K562 (cell line): ENCODE measurements around the gene LRRC74B. TPM values are rescaled to one million over a fixed set of nuclear protein-coding genes. Genes with fewer than 3 reads are reported as not detected.

ENCODE experiments used
- CEBPG ChIP-seq, 3 experiments: fragments of 200-800 bp in 1 of 3; sonication (Bioruptor generic) in 1 of 3; sonication (generic) in 1 of 3; formaldehyde crosslinking in 1 of 3; IDR thresholded peaks in 2 of 3; conservative IDR thresholded peaks in 1 of 3; 2 replicates each; pipeline versions ENCODE4 v1.6.1 to v1.8.0; 2016 to 2022; ENCODE audit warnings: missing compliant biosample characterization in 2 of 3, missing genetic modification characterization in 2 of 3, mild to moderate bottlenecking in 1 of 3, missing genetic modification reagents in 1 of 3
- CREB1 ChIP-seq, 2 experiments: sonication (generic) in 1 of 2; formaldehyde crosslinking in 1 of 2; IDR thresholded peaks; 2 replicates each; pipeline versions ENCODE4 v1.6.1 to v1.8.0; 2012 to 2022; ENCODE audit warnings: inconsistent platforms in 1 of 2, mild to moderate bottlenecking in 1 of 2, missing genetic modification reagents in 1 of 2, moderate library complexity in 1 of 2
- PHB2 ChIP-seq: fragments of 450-650 bp; IDR thresholded peaks from 2 replicates; pipeline ENCODE4 v1.6.1; 2017; ENCODE audit warnings: low read depth
- SFPQ ChIP-seq: fragments of 200-400 bp; formaldehyde crosslinking; IDR thresholded peaks from 2 replicates; pipeline ENCODE4 v1.6.1; 2017; ENCODE audit warnings: mild to moderate bottlenecking, low read depth, low read length, moderate library complexity
- SP1 ChIP-seq: sonication (generic); formaldehyde crosslinking; IDR thresholded peaks from 2 replicates; pipeline ENCODE4 v1.8.1; 2022; ENCODE audit warnings: mild to moderate bottlenecking, missing genetic modification reagents
- TEAD2 ChIP-seq: fragments of 450-650 bp; IDR thresholded peaks from 2 replicates; pipeline ENCODE4 v1.6.1; 2016; ENCODE audit warnings: missing genetic modification characterization, control low read depth, missing compliant biosample characterization
- ZBTB26 ChIP-seq: fragments of 450-650 bp; formaldehyde crosslinking; IDR thresholded peaks from 2 replicates; pipeline ENCODE4 v1.4.0; 2022; ENCODE audit warnings: missing genetic modification characterization
- ZKSCAN1 ChIP-seq: fragments of 150-350 bp; IDR thresholded peaks from 2 replicates; pipeline ENCODE4 v1.6.1; 2016; ENCODE audit warnings: low read depth, low read length
- ZNF23 ChIP-seq: fragments of 250-450 bp; sonication (Bioruptor Pico); IDR thresholded peaks from 2 replicates; pipeline ENCODE4 v1.4.0; 2020; ENCODE audit warnings: mild to moderate bottlenecking
- ZNF263 ChIP-seq: sonication (generic); formaldehyde crosslinking; IDR thresholded peaks from 2 replicates; pipeline ENCODE4 v1.8.0; 2022; ENCODE audit warnings: mild to moderate bottlenecking, missing genetic modification reagents, borderline replicate concordance
- ZNF407 ChIP-seq: fragments of 450-650 bp; IDR thresholded peaks from 2 replicates; pipeline ENCODE4 v1.6.1; 2016; ENCODE audit warnings: low read depth
- ZNF586 ChIP-seq: fragments of 450-650 bp; formaldehyde crosslinking; conservative IDR thresholded peaks from 2 replicates; pipeline ENCODE4 v1.4.0; 2020; ENCODE audit warnings: mild to moderate bottlenecking, moderate library complexity
- polyA plus RNA-seq, 8 experiments: library from polyadenylated mRNA; depleted of rRNA in 4 of 8; stranded (reverse) in 5 of 8; unstranded in 3 of 8; fragments of >200 nt; fragmentation: Nextera tagmentation in 2 of 8; fragmentation: Illumina TruSeq in 1 of 8; extraction: Ambion mirVana in 2 of 8; extraction: Trizol in 1 of 8; gene quantifications; 2 replicates each; pipeline versions ENCODE4 v1.2.1 to v1.2.3, GENCODE V29; 2011 to 2014; ENCODE audit warnings: inconsistent platforms in 1 of 8, missing spikeins in 1 of 8
- total RNA-seq, 7 experiments: library from RNA; depleted of rRNA in 6 of 7; stranded (reverse); fragments of >200 nt in 6 of 7; fragmentation: Illumina TruSeq in 2 of 7; extraction: Trizol in 2 of 7; gene quantifications; 2 replicates each; pipeline versions ENCODE4 v1.2.1 to v1.2.3, GENCODE V29; 2011 to 2021; ENCODE audit warnings: low replicate concordance in 1 of 7

Gene LRRC74B
- total and polyA plus RNA-seq, 9 of the 15 experiments (the other 6 are each of a cell fraction or from before 2014, with no cell fraction given) = not detected

DNA sequence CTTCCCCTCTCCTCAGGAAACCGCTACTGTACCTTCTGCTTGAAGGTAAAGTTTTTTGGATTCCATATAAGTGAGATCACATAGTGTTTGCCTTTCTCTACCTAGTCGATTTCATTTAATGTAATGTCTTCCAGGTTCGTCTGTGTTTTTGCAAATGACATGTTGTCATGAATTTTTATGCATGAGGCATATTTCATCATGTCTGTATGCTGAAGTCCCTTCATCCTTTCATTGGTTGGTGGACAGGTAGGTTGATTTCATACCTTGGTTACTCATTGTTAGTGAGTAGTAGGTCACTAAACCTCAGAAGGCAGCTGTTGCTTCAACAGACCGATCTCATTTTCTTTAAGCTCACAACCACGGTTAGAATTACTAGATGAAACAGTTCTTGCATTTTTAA lies 60.3 kb downstream of the LRRC74B start (continued):
- no peak for TF ChIP-seq ZBTB26 (CRISPR knock-in tag)
- 0 out of 2 replicates have a peak, but pooled peaks have one; percentile 13 for TF ChIP-seq TEAD2 (tag)
- no peak for TF ChIP-seq ZNF407
- no peak for TF ChIP-seq ZNF23 (CRISPR knock-in tag)
- TF ChIP-seq ZNF586 (CRISPR knock-in tag) = no peak
- TF ChIP-seq ZKSCAN1 = no peak
- TF ChIP-seq SP1 = no peak
- no peak for TF ChIP-seq SFPQ
- no peak for TF ChIP-seq CREB1 (IDR thresholded peaks at IDR 0.05)
- no peak for TF ChIP-seq CREB1 (CRISPR knock-in tag; IDR thresholded peaks at IDR 0.05)
- no peak for TF ChIP-seq PHB2
- no peak for TF ChIP-seq CEBPG (CRISPR knock-in tag; IDR thresholded peaks at IDR 0.05)
- TF ChIP-seq CEBPG (tag; conservative IDR thresholded peaks at IDR 0.05 in 1 of 2, IDR thresholded peaks at IDR 0.05 in 1 of 2) = peak; percentile 39 to 79; a peak in 3 of 4 replicates
- no peak for TF ChIP-seq ZNF263 (CRISPR knock-in tag)
